ENCODE results near the gene STAC3. TPM values are rescaled to one million over a fixed set of nuclear protein-coding genes. Genes with fewer than 3 reads are reported as not detected.

The STAC3 gene
- polyA plus RNA-seq, 1 experiment = 0.48 TPM

- H3K27me3 ChIP-seq (ENCODE audit: control insufficient read depth, insufficient read depth, low read length) = no peaks in the 10 kb centered on the region
- H3K4me3 ChIP-seq (ENCODE audit: low read depth, low read length) = no peak overlapping the region
- DNase-seq (ENCODE audit: low read depth) = no peak
- TF ChIP-seq CTCF (IDR thresholded peaks at IDR 0.05; ENCODE audit: insufficient read depth, low read depth, low read length) = no peak
- POLR2A ChIA-PET = interaction anchor here (0.7 kb wide), 1 partner anchor 286 kb away, joined by 9 read pairs; no protein-coding TSS in a partner anchor
- CTCF ChIA-PET = interaction anchor here (0.6 to 9.7 kb wide), 10 partner anchors 10 to 202 kb away, joined by 3 to 142 read pairs (median 6); partner anchors contain the start of genes GLI1, INHBE and STAC3
- peaks cover 17% of the 10 kb centered on the region for H3K36me3 ChIP-seq (ENCODE audit: control insufficient read depth, insufficient read depth, low read length)
Observed at GRCh38 chr12:57261428-57261865, 10.5 kb upstream of the STAC3 start.

DNA sequence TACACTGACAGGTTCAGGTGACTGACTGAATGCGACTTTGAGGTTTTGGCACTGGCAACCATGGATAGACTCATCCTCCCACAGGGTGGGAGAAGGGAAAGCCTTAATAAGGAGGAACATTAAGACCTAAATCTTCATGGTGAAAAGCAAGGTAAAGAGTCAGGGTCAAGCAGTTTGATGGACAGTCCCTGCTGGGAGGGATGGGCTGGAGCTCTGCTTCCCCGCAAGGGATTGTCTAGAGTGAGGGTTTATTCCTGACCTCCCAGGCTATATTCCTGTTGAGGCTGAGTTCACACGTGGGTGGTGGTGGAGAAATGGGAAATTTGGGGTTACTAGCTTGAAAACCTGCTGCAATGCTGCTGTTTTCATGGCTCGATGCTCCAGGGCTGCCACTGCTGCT is 9.4 kb upstream of the STAC3 start:
- no peak for TF ChIP-seq CTCF (IDR thresholded peaks at IDR 0.05; ENCODE audit: insufficient read depth, low read depth, low read length)
- Histone ChIP-seq H3K36me3 (ENCODE audit: control insufficient read depth, insufficient read depth, low read length) (peaks cover 19% of the 10 kb centered on the region), H3K27me3 (ENCODE audit: control insufficient read depth, insufficient read depth, low read length) (no peaks in the 10 kb centered on the region), H3K4me3 (ENCODE audit: low read depth, low read length) (no peak overlapping the region)
- DNase-seq (ENCODE audit: low read depth) = no peak
- ChIA-PET CTCF (interaction anchor here (0.7 to 9.7 kb wide), 6 partner anchors 11 to 199 kb away, joined by 3 to 142 read pairs (median 6); partner anchors contain the start of genes GLI1 and INHBE), POLR2A (no interaction called here)

DNA sequence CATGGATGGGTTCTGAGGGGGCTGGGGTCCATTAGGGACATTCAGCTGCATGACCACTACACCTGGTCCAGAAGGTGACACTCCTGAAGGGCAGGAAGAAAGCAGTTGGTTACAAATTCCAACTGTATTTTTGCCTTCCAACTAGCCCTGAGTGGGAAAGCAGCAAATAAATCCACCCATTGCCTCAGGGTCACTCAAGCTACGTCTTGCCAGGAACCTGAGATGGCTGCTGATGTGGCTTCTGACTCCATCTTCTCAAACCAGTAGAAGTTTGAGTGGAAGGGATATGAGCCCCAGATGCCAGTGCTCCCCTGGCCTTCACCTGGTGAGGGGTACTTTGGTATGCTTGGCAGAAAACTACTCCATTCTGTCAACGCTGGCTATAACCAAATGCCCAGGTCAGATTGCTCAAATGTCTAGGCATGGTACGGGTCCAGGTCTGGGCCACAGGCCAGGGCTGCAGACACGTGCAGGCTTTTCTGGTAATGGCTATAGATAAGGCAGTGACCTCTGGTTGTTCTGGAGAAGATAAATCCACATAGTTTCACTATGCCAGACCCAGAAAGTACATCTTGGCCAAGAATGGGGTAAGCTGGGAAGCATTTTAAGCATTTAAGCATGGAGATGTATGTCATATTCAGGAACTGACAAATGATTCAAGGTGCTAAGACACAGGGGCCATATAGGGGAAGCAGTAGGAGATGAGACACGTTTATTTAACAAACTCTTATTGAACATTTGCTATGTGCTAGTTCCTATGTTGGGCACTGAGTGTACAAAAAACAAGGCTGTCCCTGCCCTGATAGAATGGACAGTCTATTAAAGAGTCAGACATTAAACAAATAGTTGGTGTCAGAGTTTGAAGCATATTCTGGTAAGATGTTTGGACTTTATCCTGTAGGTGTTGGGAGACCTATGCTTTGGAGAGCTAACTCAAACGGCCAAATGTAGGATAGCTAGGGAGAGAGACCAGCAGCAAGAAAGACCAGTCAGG is 8.3 kb upstream of the STAC3 start:
- Histone ChIP-seq H3K4me3 (ENCODE audit: low read depth, low read length) (no peak overlapping the region), H3K36me3 (ENCODE audit: control insufficient read depth, insufficient read depth, low read length) (peaks cover 19% of the 10 kb centered on the region), H3K27me3 (ENCODE audit: control insufficient read depth, insufficient read depth, low read length) (no peaks in the 10 kb centered on the region)
- no peak for TF ChIP-seq CTCF (IDR thresholded peaks at IDR 0.05; ENCODE audit: insufficient read depth, low read depth, low read length)
- CTCF ChIA-PET = interaction anchor here (1.8 to 9.7 kb wide), 3 partner anchors 16 to 200 kb away, joined by 7 to 142 read pairs (median 20); partner anchors contain the start of genes GLI1 and INHBE
- no peak for DNase-seq (ENCODE audit: low read depth)
- POLR2A ChIA-PET = no interaction called here

GRCh38 chr12:57255916-57256315 is 4.9 kb upstream of the STAC3 start:
- CTCF ChIA-PET = interaction anchor here (0.8 to 4.8 kb wide), 2 partner anchors 197 to 200 kb away, joined by 3 to 22 read pairs; no protein-coding TSS in a partner anchor
- Histone ChIP-seq H3K36me3 (ENCODE audit: control insufficient read depth, insufficient read depth, low read length) (peaks cover 15% of the 10 kb centered on the region), H3K27me3 (ENCODE audit: control insufficient read depth, insufficient read depth, low read length) (no peaks in the 10 kb centered on the region), H3K4me3 (ENCODE audit: low read depth, low read length) (no peak overlapping the region)
- no peak for DNase-seq (ENCODE audit: low read depth)
- no peak for TF ChIP-seq CTCF (IDR thresholded peaks at IDR 0.05; ENCODE audit: insufficient read depth, low read depth, low read length)
- POLR2A ChIA-PET = no interaction called here
